ENCODE data around the gene CYREN.

- TF ChIP-seq EZH2 (IDR thresholded peaks at IDR 0.05) (no peak), POLR2AphosphoS5 (IDR thresholded peaks at IDR 0.05; ENCODE audit: borderline replicate concordance, low read depth, low read length) (no peak), FOXP2 (optimal IDR thresholded peaks at IDR 0.05; ENCODE audit: control extremely low read depth, extremely low read length, insufficient read depth) (no peak)
Observed at GRCh38 chr7:135147341-135147898, 23.1 kb downstream of the CYREN start.
